ENCODE results near the gene SLC45A3.

DNA sequence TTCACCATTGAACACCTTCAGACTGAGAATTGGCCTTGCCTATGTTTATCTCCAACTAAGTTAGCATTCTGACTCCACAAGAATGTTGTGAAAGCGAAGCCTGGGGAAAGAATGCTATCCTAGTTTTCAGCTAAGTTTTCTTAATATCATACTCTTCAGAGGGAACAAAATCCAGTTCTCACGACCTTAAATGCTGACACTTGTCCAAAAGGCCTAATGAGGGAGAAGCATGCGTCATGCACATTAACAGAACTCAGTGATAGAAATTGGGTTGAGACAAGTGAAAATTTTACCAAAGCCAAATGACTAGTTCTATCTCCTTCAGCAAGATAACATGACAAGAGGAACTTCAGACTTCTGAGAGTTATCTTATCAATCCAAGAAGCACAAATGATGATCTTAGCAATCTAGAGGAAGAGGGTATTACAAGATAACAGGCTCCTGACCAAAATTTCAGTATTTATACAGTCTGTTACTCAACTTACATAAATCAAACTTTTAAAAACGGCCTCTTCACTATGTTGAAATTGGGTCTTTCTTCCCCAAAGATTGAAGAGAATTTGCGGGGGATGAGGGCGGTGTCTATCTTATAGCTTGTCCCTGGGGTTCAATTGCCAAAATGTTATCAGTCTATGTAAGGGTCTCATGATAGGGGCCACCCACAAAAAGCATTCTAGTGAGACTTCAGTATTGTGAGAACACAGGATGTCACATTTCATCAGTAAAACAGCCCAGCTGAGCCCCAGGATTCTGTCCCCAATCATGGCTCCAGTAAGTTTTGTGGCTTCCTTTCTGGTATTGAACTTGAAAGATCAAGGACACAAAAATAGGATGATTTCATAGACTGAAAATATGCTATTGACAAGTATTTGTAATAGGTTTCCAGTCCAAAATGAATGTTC lies 26.5 kb upstream of the SLC45A3 start:
- TF ChIP-seq, protein P1, sequence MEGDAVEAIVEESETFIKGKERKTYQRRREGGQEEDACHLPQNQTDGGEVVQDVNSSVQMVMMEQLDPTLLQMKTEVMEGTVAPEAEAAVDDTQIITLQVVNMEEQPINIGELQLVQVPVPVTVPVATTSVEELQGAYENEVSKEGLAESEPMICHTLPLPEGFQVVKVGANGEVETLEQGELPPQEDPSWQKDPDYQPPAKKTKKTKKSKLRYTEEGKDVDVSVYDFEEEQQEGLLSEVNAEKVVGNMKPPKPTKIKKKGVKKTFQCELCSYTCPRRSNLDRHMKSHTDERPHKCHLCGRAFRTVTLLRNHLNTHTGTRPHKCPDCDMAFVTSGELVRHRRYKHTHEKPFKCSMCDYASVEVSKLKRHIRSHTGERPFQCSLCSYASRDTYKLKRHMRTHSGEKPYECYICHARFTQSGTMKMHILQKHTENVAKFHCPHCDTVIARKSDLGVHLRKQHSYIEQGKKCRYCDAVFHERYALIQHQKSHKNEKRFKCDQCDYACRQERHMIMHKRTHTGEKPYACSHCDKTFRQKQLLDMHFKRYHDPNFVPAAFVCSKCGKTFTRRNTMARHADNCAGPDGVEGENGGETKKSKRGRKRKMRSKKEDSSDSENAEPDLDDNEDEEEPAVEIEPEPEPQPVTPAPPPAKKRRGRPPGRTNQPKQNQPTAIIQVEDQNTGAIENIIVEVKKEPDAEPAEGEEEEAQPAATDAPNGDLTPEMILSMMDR (IDR thresholded peaks at IDR 0.05): no peak
- no peak for TF ChIP-seq POLR2A (IDR thresholded peaks at IDR 0.05)
